Activated CD8-positive, alpha-beta memory T cell treated with anti-CD3 and anti-CD28 coated beads for 24 hours (primary cell): ENCODE results near the gene CABLES2.

ENCODE experiments used
- DNase-seq: peaks from one replicate; pipeline ENCODE4 v3.0.0-alpha.2; 2020

The CABLES2 gene

DNA sequence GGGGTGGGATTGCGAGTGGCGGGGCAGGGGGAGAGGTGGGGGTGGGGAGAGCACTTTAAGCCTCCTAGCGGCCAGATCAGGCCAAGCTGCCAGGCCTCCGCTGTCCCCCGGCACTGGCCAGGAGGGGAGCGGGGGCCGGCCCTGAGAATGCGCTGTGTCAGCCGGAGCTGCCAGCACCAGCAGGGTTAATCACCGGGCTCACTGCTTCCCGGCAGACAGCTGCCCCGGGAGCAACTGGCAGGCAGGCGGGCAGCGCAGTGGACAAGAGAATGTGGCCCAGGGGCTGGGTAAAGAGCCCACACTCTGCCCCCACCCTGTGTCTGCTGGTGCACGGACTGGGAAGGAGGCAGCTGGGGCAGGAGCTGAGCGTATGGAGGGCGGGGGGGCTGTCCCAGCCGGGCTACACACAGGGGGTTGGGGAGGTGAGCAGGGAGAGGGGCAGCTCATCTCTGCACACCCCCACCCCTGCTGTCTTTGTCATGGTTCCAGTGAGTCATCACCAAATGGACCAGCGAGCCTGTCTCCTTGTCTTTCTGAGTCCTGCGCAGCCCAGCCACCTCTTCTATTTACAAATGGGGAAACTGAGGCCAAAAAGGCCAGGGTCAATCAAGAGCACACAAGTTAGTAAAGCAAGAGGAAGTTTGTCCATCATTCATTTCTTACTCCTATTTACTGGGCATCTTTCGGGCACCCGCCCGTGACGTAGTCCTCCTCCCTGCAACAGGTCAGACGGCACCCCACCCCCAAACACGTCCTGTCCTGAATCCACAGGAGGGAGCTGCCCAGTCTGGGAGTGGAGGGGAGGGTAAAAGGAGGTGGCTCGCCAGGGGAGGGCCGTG, 37.9 kb downstream of the CABLES2 start:
- no peak for DNase-seq

DNA sequence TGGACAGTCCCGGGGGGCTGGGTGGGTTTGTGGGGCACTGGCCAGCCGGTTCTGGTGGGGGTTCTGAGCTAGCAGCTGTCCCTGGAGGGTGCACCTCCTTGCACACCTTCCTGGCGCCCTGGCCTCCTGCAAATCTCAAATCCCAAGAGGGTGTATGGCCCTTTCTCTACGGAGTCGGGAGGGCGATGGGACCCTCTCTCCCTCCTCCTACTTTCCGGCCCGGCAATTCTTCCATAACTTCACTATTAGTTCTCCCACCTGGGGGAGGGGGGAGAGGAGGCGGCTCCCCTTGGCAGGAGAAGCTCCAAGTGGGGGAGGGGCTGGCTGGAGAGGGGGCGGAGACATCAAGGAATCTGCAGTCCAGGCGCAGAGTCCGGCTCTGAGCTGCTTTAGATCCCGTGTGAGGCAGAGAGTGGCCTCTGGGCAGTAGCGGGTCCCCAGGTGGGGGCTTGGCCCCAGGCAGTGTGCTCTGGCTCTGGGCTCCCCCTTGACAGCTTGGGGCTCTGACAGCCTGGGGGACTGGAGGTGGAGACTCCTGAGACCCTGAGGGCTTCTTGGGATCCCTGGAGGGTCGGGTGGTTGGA, 38.6 kb downstream of the CABLES2 start:
- no peak for DNase-seq

GRCh38 chr20:62367633-62368391, 39.3 kb downstream of the CABLES2 start:
- no peak for DNase-seq

- no peak for DNase-seq
These were observed 39.9 kb downstream of the CABLES2 start, which contains the start of gene LAMA5 for GRCh38 chr20:62367136-62367632. LAMA5 (minus strand) TSS chr20:62367312; CDS start chr20:62367245, 67 bp downstream.

DNA sequence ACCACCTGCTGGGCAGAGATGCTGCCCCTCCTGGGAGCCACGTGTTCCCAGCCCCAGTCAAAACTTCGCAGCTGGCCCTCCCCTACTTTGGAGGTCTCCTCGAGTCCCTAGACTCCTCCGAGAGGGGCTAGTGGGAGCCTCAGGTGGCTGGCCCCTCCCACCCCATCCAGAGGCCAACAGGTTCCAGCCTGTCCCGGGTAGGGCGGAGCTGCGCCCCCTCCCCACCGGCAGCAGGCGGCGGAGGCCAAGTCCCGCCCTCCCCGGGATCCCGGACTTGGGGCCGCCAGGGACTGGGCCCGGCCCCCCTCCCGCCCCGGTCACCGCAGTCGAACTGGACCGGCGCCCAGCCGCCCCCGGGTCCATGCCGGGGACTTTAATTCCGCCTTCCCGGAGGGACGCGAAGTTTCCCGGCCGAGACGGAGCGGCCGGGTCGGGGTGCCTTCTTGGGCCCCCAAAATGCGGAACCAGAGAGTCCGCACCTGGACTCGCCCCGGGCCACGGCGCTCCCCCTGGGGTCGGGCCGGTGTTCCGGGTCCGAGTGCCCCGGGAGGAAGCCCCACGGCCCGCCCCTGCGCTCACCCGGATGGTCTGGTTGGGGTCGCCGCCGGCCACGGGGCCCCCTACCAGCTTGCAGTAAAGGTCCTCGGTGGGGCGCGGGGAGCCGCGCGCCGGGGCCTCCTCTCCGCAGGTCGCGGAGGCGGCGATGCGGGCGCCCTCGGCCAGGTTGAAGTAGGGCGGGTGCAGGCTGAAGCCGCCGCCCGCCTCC, 40.5 kb downstream of the CABLES2 start:
- DNase-seq, result no peak

- no peak for DNase-seq
These were observed 41.2 kb downstream of the CABLES2 start for GRCh38 chr20:62365814-62366369.

DNA sequence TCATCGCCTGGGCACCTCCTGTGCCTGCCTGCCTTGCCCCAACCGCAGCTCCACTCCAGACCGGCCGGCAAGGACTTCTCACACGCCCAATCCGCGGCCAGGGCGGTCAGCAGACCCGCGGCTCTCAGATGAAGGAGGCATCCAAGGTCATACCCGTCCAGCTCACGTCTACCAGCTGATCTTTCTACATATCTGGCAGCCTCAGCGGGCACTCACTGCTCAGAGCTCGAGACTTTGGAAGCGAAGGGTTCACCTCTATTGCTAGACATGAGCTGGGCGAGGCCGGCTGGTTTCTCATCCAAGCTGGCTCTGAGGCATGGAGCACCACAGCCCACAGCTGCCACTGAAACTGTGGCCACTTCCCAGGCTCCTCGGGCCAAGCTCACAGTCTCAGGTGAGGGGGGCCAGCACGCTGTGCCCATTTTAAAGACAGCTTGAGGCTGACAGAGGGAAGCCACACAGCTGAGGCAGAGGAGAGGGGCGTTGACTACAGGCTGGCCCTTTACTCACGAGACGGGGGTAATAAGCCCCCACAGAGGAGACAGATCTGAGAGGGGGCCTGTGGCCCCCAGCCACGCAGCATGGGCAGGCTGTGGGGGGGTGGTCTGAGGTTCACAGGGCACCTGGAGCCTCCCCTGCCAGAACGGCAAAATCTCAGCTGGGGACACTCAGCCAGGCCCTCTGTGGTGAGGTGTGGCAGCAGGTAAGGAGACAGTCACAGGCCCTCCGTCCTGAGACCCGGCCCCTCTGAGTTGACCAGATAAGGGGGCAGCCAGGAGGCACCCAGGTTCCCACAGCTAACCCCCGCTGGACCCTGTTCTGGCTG, 42.0 kb downstream of the CABLES2 start:
- no peak for DNase-seq

DNA sequence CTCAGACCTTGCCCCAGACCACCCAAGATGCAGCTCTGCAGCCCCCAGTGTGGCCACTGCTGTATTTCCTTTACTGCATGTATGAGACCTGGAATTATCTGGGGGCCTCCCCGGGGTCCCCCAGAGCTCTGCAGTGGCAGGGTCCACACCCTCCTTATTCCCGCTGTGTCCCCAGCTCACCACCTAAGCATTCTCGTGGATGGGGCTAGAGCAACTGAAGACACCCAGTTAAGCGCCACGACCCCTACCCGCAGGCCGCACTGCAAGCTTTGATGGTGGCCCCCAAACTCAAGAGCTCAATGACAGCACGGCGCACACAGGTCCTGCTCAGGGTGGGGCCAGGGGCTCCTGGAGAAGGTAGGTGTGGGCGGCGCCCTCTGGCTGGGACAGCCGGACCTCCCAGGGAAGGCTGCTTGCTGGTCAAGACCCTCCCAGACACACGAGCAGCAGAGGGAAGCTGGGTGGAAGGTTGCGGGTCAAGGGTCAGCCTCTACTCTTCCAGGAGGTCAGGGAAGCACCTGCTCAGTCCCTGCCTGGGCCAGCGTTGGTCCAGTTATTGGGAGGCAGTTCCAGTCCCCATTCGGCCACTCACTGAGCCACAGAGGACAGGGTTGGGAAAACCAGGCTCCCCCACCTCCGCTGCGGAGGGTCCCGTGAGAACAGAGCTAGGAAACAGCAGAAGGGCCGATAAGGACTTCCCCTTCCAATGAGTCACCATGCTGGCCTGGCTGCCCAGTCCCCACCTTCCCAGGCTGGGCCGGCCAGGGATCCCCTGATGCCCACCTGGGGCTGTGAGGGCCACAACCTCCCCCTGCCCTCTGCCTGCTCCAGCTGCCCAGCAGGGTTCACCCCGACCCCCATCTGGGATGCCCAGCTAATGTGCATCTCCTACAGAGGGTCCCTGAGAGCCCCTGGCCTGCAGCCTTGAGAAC, 42.9 kb downstream of the CABLES2 start:
- no peak for DNase-seq

DNA sequence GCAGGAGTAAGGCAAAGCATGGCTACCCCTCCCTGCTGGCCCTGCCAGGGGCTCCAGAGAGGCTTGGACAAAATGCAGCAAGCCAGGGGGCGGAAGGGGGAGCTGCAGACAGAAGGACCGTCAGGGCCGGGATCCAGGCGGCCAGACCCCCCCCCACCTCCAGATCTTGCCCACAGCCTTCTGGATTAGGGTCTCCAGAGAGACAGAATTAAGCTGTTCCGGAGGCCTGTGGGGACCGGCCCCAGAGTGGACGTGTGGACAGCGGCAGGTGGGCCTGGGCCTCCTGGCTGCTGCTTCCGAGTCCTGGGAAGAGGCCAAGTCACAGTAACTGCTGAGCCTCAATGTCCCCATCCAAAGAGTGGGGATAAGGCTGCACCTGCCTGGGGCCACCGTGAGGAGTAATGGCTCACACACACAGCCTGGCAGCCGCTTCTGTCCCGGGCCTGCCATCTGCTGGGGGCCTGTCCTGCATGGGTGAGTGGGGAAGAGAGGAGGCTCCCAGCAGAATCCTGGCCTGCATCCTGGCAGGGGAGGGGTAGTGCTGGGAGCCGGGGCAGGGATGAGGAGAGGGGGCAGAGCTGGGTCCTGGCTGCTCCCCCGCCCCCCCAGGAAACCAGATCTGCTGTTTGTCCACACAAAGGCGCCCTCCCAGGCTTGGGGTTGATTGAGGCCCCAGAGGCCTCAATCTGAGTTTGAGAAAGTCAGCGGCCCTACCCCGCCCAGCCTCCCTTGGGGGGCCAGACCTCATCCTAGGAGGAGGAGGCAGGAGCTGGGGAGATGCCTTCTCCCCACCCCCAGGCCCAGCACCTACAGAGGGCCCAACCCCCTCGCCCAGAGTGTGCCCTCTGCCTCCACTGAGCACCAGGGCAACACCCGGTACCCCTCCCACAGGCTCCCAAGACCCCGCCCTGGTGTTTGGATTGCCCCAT, 43.8 kb downstream of the CABLES2 start:
- no peak for DNase-seq

GRCh38 chr20:62362590-62362940, 44.5 kb downstream of the CABLES2 start:
- DNase-seq, result no peak

DNA sequence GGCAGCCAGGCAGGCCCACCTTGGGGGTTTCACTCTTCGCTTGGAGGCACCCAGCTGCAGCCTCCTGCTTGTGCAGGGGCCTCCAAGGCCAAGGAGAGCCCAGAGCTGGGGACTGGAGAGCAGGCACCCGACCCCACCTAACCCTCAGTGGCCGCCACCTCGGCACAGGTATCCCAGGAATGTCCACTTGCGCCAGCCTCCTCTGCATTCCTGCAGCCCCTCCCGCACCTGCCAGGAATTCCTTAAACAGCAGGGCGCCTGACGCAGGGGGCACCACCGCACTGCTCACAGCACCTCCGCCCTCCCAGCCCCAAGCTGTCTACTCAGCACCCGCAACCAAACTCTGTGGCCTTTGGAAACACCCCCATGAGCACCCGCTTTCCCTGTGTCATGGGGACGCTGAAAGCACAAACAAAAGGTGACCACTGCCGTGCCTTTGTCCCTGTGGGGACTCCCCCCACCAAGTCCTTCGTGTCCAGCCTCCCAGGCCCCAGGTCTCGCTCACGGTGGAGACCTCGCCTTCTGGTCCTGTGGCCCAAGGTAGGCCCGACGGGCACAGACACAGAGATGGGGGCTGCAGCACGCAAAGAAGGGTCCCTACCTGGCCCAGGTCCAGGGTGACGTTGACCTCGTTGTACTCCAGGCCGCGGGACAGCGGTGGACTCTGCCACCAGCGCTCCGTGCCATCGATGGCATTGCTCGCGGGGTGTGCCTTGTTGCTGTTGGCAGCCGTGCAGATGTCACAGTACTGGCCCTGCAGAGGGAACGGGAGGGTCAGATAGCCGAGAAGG, 45.1 kb downstream of the CABLES2 start:
- no peak for DNase-seq

DNA sequence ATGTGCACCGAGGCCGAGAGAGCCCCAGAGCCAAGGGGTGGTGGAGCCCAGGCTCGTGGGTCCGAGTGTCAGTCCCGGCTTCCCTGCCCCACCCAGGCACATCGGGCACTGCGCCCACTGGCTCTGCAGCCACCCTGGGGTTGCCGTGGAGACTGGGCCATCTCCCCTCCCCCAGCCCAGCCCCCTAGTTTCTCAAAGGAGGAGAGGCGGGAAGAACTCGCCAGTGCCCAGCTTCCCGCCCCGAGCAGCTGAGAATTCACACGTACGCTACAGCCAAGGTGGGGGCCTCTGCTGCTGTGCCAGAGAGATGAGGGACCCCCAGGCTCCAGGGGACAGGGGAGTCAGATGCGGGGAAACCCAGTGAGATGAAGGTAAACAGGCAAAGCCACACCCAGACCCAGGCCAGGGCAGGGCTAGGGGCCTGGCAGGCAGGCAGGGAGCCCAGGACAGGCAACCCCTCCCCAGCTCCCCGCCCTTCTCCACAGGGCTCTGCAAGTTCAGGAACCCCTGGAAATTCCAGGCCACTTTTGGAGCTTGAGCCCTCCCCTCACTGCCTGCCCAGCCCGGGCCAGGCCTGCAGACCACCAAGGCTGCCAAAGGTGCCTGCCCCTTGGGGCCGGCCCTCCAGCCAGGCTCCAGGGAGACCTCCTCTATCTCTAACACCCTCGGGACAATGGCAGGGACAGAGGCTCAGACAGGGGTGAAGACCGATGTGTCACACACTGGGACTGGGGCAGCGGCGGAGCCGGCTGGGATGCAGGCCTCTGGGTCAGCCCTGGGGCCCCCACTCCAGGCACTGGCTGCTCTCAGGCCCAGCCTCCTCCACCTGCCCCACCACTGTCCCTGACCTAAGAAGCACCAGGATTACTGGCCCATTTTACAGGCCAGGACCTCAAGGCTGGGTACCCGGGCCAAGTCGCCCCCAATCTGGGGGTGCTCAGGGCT, 46.0 kb downstream of the CABLES2 start:
- no peak for DNase-seq

GRCh38 chr20:62359491-62360121, 47.5 kb downstream of the CABLES2 start:
- no peak for DNase-seq

DNA sequence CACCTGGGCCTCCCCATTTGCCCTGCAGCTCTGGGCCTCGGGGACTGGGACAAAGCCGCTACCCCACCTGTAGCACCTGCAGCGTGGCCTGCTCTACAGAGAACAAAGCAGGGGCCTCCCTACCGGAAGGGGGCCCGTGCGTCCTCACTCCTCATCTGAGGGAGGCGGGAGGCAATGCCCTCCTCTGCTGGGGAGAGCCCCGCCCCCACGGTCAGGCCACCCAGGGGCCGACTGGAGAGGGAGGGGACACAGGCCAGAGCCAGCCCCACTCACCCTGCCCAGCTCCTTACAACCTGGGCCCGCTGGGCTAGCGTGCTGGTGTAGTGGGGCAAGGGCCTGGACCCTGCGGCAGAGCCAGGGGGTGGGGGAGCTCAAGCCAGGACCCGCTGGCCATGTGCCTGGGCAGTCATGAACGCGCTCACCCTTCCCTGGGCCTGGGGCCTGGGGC, 48.0 kb downstream of the CABLES2 start:
- no peak for DNase-seq

- no peak for DNase-seq
These were observed 48.7 kb downstream of the CABLES2 start for GRCh38 chr20:62358171-62359042.

- no peak for DNase-seq
These were observed 49.4 kb downstream of the CABLES2 start for GRCh38 chr20:62357681-62358080.
